Right ventricle myocardium inferior (tissue), 1 donor: ENCODE results near the gene WRNIP1. TPM values are rescaled to one million over a fixed set of nuclear protein-coding genes. Genes with fewer than 3 reads are reported as not detected.
"Not testable (repeated sequence)": the region's sequence is repeated elsewhere in the genome, so short reads cannot be mapped to it uniquely, and the experiment has no call there.

Experiments
- ATAC-seq: fragments of 200-7000 bp; cut with Tn5 transposase; one replicate; pipeline ENCODE4 v1.9.1; 2020; ENCODE audit warnings: mild to moderate bottlenecking, moderate library complexity
- DNase-seq: peaks from one replicate; pipeline ENCODE4 v3.0.0; 2021; ENCODE audit errors: missing footprints
- intact Hi-C: fragments of 100-400 bp; cut with DNase I; formaldehyde crosslinking; loops from one replicate; pipeline ENCODE4 v1.11.0; 2022
- total RNA-seq: library from RNA; stranded (reverse); fragmentation: NEBNext Ultra II Directional; extraction: Animal tissue kit (Norgen Biotek cat#: 25700); gene quantifications from one replicate; pipeline ENCODE4 v1.2.1, GENCODE V29; 2021
- donor health status: DM: no; HTN: yes; CAD: no; lungs with severe emphysema.

Gene WRNIP1
- total RNA-seq, 1 donor from 2014 or later = 40.8 TPM

DNA sequence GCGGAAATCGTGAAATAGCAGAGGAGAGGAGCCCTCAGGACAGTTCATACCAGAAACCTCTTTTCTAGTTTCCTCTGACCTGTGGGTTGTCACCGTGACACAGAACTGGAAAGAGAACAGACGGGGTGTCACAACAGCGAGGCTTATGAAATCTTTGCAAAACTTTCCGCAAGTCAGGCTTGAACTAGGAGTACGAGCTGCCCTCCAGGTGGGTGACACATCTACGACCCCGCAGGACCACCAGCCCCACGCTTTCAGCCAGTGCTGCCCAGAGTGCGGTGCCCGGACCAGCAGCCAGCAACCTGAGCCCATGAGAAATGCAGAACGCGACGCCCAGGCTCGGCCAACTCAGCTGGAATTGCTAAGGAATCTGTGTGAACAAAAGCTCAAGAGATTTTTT, 30.8 kb downstream of the WRNIP1 start:
- DNase-seq (no peak), ATAC-seq (no peak)
- intact Hi-C loops = no loop called here

GRCh38 chr6:2796861-2797260, 31.7 kb downstream of the WRNIP1 start:
- intact Hi-C loops = no loop called here
- ATAC-seq (no peak), DNase-seq (no peak)

GRCh38 chr6:2797564-2798031, 32.4 kb downstream of the WRNIP1 start:
- no peak for DNase-seq
- intact Hi-C loops = no loop called here
- no peak for ATAC-seq

DNA sequence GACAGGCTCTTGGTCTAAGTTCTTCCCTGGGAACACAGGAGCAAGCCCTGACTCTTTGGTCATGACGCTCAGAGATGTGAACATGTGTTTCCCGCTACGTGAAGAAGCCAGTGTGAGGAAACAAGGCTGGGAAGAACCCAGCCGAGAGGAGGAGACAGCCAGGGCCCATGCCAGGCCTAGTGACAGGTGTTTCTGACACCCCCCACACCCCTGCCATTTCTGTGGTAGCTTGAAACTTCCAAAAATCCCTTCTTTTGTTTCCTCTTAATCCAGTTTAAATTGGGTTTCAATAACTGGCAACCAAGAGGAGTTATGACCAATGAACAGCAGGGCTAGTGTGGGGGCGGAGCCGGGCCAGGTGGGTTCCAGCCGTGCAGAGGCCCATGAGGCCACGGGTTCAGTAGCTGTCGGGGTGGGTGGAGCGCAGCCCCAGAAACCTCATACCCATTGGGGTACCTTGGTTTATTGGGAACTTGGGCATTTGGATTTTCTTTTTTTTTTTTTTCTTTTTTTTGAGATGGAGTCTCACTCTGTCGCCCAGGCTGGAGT, 33.5 kb downstream of the WRNIP1 start:
- intact Hi-C loops = no loop called here
- ATAC-seq (no peak), DNase-seq (no peak)

GRCh38 chr6:2799936-2800527, 34.8 kb downstream of the WRNIP1 start:
- DNase-seq (no peak), ATAC-seq (no peak)
- intact Hi-C loops = no loop called here

- ATAC-seq (no peak), DNase-seq (no peak)
- intact Hi-C loops = no loop called here
These were observed 35.5 kb downstream of the WRNIP1 start for GRCh38 chr6:2800552-2801316.

DNA sequence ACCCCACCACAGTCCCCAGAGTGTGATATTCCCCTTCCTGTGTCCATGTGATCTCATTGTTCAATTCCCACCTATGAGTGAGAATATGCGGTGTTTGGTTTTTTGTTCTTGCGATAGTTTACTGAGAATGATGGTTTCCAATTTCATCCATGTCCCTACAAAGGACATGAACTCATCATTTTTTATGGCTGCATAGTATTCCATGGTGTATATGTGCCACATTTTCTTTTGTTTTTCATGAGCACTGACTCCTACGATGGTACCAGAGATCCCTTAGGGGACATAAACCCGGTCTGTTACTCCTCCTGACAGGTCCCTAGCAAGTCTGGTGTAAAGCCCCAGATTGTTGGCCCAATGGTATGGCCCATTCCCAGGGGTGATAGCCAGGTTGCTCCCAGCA, 36.5 kb downstream of the WRNIP1 start:
- intact Hi-C loops, DNase-seq, ATAC-seq: not testable (repeated sequence)

DNA sequence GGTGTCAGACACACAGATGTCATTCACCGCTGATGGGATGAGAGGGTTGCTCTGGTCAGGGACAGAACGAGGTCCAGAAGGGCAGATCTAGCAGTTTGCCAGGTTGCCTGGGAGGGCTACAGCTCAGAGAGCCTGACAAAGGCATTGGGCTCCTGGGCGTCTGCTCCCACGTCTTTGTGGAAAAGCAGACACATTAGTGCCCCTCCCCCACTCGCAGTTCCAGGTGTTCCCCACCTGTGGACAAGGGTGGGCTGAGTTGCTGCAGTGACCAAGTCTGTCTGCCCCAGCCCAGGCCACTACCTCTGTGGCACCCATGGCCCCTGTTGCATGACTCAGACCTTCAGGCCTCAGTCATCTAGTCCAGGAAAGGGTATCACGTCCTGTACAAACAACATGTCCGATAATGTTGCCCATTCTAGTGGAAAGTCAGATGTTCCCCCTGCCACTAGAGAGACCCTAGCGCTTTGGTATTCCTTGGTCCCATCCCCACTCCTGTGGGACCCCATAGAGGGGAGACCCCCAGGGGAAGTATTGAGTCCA, 37.4 kb downstream of the WRNIP1 start:
- DNase-seq = no peak
- no peak for ATAC-seq
- intact Hi-C loops = no loop called here

GRCh38 chr6:2803731-2804429, 38.7 kb downstream of the WRNIP1 start:
- ATAC-seq = no peak
- intact Hi-C loops = no loop called here

DNA sequence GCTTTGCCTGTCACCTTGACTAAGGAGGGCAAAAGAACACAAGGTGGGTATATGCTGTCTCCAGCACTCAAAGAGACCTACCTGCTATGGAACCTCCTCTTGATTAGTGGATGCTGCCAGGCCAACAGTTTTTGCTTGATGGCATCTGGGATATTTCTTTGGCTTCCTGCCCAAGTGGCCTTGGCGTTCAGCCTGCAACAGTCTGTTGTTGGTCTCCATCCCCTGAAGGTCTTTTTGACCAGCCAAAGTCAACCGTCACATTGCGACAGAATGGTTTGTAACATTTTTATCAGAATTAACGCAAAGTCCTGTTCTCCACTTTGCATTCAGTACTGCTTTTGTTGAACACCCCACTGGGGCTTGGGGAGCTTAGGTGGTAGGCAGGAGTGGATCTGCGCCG, 39.3 kb downstream of the WRNIP1 start:
- ATAC-seq = no peak
- DNase-seq = no peak
- intact Hi-C loops = no loop called here

More at GRCh38 chr6:2803731-2804429, 38.7 kb downstream of the WRNIP1 start:
- DNase-seq = no peak

DNA sequence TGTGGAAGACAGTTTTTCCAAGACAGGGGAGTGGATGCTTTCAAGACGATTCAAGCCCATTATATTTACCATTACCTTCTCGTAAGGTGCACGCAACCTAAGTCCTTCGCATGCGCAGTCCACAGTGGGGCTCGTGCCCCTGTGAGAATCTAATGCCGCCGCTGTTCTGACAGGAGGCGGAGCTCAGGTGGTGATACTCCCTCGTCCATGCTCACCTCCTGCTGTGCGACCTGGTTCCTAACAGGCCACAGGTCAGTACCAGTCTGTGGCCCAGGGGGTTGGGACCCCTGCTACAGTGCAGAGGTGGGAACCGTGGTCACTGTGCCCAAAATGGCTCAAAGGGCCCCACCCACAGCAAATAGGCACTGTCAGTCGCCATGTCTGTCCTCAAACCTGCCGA, 39.8 kb downstream of the WRNIP1 start:
- no peak for DNase-seq
- ATAC-seq = no peak
- intact Hi-C loops = no loop called here

DNA sequence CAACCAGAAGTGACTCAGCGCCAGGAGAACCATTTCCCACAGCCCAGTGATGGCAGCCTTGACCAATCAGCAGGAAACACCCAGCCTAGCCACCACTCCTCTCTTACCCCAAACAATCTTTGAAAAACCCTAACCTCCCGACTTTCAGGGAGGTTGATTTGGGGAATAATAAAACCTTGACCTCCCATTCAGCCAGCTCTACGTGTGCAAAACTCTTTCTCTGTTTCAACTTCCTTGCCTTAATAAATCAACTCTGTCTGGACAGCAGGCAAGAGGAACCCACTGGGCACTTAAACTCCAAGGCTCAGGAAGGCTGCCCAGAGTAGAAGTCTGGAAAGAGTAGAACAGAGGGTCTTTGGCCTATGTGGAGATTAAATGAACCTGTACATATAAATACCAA, 41.5 kb downstream of the WRNIP1 start:
- DNase-seq (no peak), ATAC-seq (no peak)
- intact Hi-C loops = no loop called here

GRCh38 chr6:2807342-2808090, 42.3 kb downstream of the WRNIP1 start:
- intact Hi-C loops = no loop called here
- ATAC-seq (no peak), DNase-seq (no peak)

DNA sequence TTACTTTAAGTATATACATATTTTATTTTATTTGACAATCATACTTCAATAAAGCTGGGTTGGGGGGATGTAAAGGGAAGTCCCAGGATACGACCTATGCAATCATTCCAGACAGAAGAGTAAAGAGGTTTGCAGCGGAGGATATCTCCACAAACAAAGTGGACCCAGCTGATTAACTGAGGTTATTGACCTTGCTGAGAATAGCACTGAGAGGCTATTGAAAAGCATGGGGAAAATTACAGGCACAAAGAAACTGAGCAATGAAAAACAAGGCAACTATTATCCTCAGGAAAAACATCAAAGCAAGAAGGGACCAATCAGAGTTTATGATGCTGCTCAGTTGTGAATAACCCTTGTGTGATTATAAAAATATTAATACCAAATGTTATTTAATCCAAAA, 43.8 kb downstream of the WRNIP1 start:
- DNase-seq (no peak), ATAC-seq (no peak)
- intact Hi-C loops = no loop called here

- no peak for DNase-seq
- ATAC-seq = no peak
These were observed 45.0 kb downstream of the WRNIP1 start for GRCh38 chr6:2810092-2810671.

GRCh38 chr6:2812695-2813094, 47.5 kb downstream of the WRNIP1 start:
- intact Hi-C loops = no loop called here
- ATAC-seq (no peak), DNase-seq (no peak)

More at GRCh38 chr6:2810092-2810671, 45.0 kb downstream of the WRNIP1 start:
- intact Hi-C loops = no loop called here

DNA sequence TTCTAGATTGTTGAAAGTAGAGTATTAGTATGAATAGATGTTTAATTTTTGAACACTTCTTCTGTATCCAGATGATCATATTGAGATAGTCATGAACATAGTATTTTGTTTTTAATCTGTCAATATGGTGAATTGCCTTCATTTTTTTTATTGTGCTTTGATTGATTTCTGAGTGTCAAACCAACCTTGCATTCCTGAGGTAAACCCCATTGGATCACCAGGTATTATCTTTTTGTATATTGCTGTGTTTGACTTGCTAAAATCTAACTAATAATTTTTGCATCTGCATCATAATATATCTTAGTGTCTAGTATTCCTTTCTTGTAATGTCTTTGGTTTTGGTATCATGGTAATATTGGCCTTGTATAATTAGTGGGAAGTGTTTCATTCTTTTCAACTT, 51.0 kb downstream of the WRNIP1 start:
- DNase-seq (no peak), ATAC-seq (no peak)
- intact Hi-C loops = no loop called here

GRCh38 chr6:2817903-2818443, 52.8 kb downstream of the WRNIP1 start:
- ATAC-seq = peak; percentile 72
- DNase-seq = no peak
- intact Hi-C loops = loop anchor here (1.0 kb wide), 1 partner anchor 23 kb away; the partner anchor contains the start of gene SERPINB1
